Measurements from ENCODE around the gene SMYD3. TPM values are rescaled to one million over a fixed set of nuclear protein-coding genes. Genes with fewer than 3 reads are reported as not detected.

SMYD3 gene
- total and polyA plus RNA-seq, 10 donors: 12.5 to 33.1 (median 21.0) TPM

DNA sequence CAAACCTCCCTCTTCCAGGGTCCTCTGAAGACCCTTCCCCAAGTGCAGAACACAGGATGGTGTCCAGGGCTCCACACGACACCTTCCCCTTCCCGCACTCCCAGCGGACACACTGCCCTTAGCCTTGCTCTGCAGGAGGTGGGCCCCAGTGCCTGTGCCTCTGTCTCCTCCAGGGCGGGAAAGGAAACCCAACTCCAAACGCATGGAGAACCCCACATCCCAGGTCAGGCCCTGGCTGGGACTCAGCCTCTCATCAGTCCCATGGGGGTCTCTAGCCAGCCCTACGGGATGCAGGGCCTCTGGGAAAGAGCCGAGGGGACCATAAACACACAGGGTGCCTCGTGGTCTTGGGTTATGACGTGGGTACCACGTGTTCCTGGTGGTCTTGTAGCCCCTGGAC lies 5.6 kb upstream of the SMYD3 start:
- H3K9me3 ChIP-seq: peaks cover 6 to 47% (median 37%) of the 10 kb centered on the region in 8 donors
- 91 to 100% (median 92%) methylated on average over 5 to 10 of the region's 10 CpGs for WGBS, 5 donors
- H3K4me1 ChIP-seq: peaks cover 1 to 5% (median 4%) of the 10 kb centered on the region in 6 donors
- TF ChIP-seq, protein P1, sequence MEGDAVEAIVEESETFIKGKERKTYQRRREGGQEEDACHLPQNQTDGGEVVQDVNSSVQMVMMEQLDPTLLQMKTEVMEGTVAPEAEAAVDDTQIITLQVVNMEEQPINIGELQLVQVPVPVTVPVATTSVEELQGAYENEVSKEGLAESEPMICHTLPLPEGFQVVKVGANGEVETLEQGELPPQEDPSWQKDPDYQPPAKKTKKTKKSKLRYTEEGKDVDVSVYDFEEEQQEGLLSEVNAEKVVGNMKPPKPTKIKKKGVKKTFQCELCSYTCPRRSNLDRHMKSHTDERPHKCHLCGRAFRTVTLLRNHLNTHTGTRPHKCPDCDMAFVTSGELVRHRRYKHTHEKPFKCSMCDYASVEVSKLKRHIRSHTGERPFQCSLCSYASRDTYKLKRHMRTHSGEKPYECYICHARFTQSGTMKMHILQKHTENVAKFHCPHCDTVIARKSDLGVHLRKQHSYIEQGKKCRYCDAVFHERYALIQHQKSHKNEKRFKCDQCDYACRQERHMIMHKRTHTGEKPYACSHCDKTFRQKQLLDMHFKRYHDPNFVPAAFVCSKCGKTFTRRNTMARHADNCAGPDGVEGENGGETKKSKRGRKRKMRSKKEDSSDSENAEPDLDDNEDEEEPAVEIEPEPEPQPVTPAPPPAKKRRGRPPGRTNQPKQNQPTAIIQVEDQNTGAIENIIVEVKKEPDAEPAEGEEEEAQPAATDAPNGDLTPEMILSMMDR (IDR thresholded peaks at IDR 0.05 in 8 of 11, conservative IDR thresholded peaks at IDR 0.05 in 3 of 11): no peak
- TF ChIP-seq POLR2AphosphoS5 (IDR thresholded peaks at IDR 0.05): no peak
- no peak for TF ChIP-seq POLR2A (IDR thresholded peaks at IDR 0.05)
- H3K27ac ChIP-seq: no peak overlapping the region
- no peak overlapping the region for H3K4me3 ChIP-seq
- no peaks in the 10 kb centered on the region for H3K27me3 ChIP-seq (replicated peaks in 1 of 7)
- no peak for DNase-seq
- intact Hi-C loops (cut with DNase I; ENCODE audit: low total_unique reads): no loop called here
- no peaks in the 10 kb centered on the region for H3K36me3 ChIP-seq

DNA sequence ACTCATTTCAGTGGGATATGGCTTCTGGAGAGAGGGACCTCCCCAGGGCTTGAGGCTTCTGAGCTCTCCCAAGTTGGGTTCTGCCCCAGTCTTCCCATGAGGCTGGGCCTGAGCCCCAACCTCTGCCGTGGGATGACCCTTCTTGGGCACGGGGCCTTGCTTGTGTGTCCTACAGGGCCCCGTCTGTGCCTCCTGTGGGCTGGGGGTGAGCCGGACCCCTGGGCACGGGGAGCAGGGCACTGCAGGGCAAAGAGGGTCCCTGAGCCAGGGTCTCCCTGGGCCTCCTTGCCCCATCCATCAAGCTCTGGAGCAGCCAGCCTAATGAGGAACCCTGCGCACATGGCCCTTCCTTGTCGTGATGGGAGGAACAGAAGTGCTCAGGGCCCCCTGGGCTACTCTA lies 5.2 kb upstream of the SMYD3 start:
- TF ChIP-seq, protein P1 (IDR thresholded peaks at IDR 0.05 in 8 of 11, conservative IDR thresholded peaks at IDR 0.05 in 3 of 11): no peak
- TF ChIP-seq POLR2AphosphoS5 (IDR thresholded peaks at IDR 0.05): no peak
- no peak for TF ChIP-seq POLR2A (IDR thresholded peaks at IDR 0.05)
- peaks cover 6 to 43% (median 36%) of the 10 kb centered on the region in 8 donors for H3K9me3 ChIP-seq
- H3K27ac ChIP-seq: no peak overlapping the region
- WGBS, 5 donors: 84 to 92% (median 87%) methylated on average over 5 to 7 of the region's 7 CpGs; no CpG with 5 or more reads in 1 of the 5 donors
- H3K36me3 ChIP-seq: no peaks in the 10 kb centered on the region
- DNase-seq: no peak
- no peaks in the 10 kb centered on the region for H3K27me3 ChIP-seq (replicated peaks in 1 of 7)
- peaks cover 4 to 8% (median 7%) of the 10 kb centered on the region in 6 donors for H3K4me1 ChIP-seq
- intact Hi-C loops (cut with DNase I; ENCODE audit: low total_unique reads): no loop called here
- no peak overlapping the region for H3K4me3 ChIP-seq

DNA sequence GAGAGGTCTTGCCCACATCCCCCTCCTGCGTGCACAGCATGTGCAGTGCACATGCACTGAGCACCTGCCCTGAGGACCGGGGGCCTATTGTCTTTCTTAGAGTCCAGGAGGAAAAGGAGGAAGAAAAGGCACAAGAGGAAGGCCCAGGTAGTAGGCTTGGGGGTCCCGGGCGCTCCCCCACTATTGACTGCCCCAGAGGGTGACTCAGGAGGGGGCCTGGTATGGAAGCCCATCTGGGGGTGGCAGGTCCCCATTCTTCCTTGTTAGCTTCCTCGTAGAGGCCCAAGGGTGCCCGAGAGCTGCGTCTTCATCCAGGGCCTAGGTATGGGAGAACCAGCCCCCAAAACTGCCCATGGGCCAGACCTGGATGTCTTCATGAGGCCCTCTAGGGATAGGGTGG lies 4.1 kb upstream of the SMYD3 start:
- 94 to 99% (median 96%) methylated on average over 7 of the region's 7 CpGs for WGBS, 5 donors
- TF ChIP-seq POLR2AphosphoS5 (IDR thresholded peaks at IDR 0.05) (no peak), POLR2A (IDR thresholded peaks at IDR 0.05) (no peak)
- TF ChIP-seq, protein P1 (IDR thresholded peaks at IDR 0.05 in 8 of 11, conservative IDR thresholded peaks at IDR 0.05 in 3 of 11): no peak
- intact Hi-C loops (cut with DNase I; ENCODE audit: low total_unique reads): no loop called here
- Histone ChIP-seq H3K9me3 (peaks cover 6 to 33% (median 27%) of the 10 kb centered on the region in 8 donors), H3K4me1 (peaks cover 4 to 13% (median 11%) of the 10 kb centered on the region in 6 donors), H3K27me3 (replicated peaks in 1 of 7) (no peaks in the 10 kb centered on the region), H3K36me3 (no peaks in the 10 kb centered on the region), H3K4me3 (no peak overlapping the region), H3K27ac (no peak overlapping the region)
- DNase-seq: no peak

DNA sequence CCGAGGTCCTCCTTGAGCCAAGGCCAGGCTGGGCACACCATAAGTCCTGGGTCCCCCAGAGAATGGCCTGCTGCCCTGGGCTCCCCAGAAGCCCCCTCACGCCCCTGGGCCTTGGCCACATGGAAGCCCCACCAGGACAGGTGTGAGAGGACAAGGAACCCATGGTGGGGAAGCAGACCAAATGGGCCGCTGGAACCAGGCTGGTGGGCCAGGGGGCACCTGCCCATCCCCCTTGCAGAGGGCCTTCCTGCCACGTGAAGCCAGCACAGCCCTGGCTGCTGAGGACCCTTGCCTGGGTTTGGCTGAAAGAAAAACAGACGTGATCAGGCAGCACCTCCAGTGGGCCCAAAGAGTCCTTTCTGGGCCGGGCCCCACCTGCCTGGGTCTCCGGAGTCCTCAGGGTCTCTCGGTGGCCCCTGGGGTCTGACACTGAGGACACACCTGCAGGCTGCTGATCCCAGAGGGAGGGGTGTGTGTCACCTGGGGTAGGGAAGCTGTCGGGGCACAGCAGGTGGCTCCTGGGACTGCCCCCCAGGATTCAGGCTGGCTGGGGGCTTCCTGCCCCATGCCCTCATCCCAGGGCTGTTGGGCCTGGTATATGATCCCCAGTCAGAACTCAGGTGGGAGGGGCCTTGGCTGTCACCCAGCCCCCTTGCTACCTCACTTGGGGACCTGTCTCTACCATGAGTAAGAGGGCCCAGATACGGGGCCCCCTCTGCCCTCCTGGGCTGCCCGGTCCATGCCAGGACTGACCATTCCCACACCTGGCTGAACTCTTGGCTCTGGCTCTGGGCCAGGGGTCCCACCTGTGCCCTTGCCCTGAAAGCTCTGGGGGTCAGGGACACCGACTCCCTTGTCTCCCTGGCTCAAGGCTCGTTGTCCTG lies 3.3 kb upstream of the SMYD3 start:
- Histone ChIP-seq H3K9me3 (peaks cover under 1 to 25% (median 19%) of the 10 kb centered on the region in 8 donors), H3K27ac (no peak overlapping the region), H3K36me3 (no peaks in the 10 kb centered on the region), H3K4me1 (peaks cover 4 to 21% (median 15%) of the 10 kb centered on the region in 6 donors), H3K27me3 (replicated peaks in 1 of 7) (no peaks in the 10 kb centered on the region), H3K4me3 (no peak overlapping the region)
- 81 to 93% (median 87%) methylated on average over 6 to 13 of the region's 13 CpGs for WGBS, 5 donors
- intact Hi-C loops (cut with DNase I; ENCODE audit: low total_unique reads): no loop called here
- no peak for DNase-seq
- TF ChIP-seq, protein P1 (IDR thresholded peaks at IDR 0.05 in 8 of 11, conservative IDR thresholded peaks at IDR 0.05 in 3 of 11): no peak
- TF ChIP-seq POLR2A (IDR thresholded peaks at IDR 0.05) (no peak), POLR2AphosphoS5 (IDR thresholded peaks at IDR 0.05) (no peak)

All from spleen (tissue), 11 donors.